GM18520 (cell line): ENCODE results near the gene DLST.

Experiments used
- ATAC-seq: cut with Tn5 transposase; IDR thresholded peaks from one replicate; pipeline ENCODE4 v1.9.1; 2021; ENCODE audit not compliant: unreplicated experiment

The DLST gene

GRCh38 chr14:74892745-74893144 is 11.0 kb downstream of the DLST start:
- ATAC-seq: no peak

DNA sequence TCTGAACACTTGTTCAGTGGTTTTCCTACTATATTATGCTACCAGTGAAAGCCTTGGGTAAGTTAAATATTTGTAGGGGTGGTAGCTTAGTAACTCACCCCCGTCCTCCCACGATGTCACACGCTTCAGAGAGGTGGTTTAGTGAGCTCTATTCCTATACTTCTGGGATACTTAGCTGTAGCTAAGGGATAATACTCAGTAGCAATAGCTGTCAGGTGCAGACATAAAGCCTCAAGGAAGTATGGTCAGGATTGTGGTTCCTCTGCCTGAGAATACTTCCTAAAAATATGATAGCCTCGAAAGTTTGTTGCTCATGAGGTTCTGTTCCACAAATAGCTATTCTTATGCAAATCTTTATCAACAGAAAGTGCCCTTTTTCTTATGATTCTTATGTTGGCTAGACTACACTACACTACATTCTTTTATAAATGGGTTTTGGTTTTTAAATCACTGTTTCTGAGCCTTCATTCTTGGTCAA is 11.9 kb downstream of the DLST start:
- no peak for ATAC-seq

DNA sequence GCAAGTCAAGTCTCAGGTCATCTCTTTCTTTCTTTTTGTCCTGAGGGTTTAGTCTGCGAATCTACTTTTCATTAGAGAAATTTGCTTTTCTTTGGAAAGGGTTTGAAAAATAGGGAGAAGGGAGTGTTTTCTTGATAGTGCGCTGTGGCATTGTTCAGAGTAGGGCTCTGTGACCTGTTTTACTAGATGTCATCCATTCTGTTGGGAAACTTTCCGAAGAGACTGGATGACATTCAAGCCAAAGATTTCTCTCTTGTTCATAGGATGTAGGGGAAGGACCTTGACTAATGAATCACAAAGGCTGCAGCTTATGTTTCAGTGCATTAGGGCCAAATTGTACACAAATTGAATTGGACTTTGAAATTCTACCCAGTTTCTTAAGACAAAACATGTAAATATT is 14.7 kb downstream of the DLST start:
- no peak for ATAC-seq

- no peak for ATAC-seq
Measured at GRCh38 chr14:74897642-74898041, 15.9 kb downstream of the DLST start.

- no peak for ATAC-seq
Measured at GRCh38 chr14:74898083-74898482, 16.4 kb downstream of the DLST start.

DNA sequence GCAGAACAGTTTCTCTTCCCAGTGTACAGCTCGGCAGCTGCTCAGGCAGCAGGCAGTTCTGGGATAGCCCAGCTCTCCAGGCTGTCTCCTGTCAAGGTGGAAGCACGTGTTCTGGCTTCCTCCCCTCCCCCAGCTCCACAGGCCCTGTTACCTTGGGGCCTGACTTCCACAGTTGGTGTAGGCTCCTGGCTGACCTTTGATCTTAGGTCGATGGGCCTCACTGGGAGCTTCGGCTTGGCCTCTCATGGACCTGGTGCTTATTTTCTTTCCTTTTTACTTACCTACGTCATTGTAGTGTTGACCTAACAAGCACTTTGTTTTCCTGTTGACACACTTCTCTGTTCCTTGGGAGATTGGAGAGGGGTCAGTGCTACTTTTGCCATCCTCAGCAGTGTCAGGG is 17.0 kb downstream of the DLST start:
- ATAC-seq: no peak

DNA sequence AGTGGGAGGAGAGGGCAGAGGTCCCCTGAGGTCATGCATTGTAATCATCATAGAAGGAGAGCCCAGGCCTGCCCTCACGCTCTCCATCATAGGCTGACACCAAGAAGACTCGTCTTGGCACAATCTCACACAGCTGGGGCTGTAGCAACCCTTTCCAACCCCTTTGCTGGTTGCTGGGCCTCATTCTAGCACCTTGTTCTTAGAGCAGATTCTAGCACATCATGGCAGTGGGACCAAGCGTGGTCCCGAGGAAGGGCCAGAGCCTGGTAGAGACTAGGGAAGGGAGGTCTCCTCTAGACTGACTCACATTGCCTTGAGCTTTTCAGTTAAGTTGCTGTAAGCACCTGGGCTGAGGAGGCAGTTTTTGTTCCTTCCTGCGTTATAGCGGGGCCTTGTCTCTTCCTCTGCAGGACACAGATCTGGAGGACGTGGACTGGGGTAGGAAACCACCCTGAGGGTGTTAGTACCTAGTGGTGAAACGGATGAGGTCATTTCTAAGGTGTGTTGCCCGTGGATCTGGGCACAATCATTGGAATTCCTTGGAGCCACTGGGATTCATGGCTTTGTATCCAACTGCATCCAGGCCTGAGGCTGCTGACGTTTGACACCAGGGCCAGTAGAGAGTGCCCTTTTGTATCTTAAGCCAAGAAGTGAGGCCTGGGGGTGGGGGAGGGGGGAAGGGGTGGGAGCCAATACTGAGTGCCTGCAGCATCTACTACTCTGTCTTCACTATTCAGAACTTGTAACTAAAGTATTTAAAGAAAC is 21.4 kb downstream of the DLST start:
- ATAC-seq: no peak

DNA sequence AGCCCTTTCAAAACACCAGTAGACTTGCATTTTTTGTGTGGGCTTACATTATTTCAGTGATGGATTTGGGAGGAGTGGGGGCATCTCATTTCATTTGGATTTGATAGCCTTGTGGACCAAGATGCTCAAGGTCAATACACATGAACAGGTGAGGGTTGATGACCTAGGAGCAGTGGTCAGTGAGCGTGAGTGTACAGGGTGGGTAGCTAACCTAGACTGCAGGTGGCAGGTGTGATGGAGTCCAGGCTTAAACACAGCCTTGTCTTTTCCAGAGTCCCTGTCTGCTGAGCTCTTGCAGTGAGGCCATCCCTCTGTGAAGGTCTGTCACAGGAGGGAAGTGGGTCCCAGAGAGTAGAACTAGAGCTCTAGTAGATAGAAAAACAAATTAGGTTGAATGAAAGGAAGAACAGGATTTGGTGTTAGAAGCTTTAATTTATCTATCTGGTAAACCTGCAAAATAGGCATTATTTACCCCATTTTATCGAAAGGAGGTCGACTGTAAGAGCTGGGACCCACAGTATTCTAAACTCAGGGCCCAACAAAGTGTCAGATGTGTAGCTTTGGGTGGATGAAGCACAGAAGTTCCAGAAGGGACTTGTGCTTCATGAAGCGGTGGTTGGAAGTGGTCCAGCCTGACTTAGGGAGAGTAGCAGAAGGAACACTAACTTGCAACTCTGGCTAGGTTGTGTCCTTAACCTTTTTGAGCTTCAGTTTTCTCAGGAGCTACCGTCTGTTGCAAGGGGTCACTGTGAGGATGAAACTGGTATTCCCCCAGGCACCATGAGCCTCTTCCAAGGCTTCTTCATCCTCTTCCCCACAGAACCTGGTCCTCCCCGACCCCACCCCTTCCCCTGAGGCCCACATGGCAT is 23.2 kb downstream of the DLST start:
- ATAC-seq: no peak

DNA sequence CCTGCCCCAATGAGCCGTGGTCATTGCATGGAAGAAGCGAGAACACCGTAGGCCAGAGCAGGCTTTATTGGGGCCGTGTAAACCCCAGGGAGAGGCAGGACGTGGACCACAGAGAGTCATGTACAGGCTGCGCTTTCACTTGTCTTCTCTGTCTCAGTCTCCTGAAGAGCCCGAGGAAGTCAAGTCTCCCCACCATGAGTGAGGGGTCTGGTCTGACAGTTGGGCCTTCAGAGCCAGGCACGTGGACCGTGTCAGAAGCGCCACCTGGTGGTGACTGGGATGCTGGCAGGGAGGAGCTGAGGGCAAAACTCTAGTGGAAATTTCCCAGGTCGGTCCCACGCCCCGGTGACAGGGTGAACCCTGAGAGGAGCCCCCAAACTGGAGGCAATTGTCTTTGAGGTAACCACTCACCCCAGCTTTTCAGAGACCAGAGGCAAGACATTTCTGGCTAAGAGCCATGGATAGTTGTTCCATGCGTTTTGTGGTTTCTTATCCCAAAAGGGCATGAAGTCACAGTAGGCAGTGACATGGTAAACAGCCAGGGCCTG is 24.0 kb downstream of the DLST start:
- ATAC-seq: no peak

- ATAC-seq: no peak
Measured at GRCh38 chr14:74906925-74907521, 25.3 kb downstream of the DLST start.

DNA sequence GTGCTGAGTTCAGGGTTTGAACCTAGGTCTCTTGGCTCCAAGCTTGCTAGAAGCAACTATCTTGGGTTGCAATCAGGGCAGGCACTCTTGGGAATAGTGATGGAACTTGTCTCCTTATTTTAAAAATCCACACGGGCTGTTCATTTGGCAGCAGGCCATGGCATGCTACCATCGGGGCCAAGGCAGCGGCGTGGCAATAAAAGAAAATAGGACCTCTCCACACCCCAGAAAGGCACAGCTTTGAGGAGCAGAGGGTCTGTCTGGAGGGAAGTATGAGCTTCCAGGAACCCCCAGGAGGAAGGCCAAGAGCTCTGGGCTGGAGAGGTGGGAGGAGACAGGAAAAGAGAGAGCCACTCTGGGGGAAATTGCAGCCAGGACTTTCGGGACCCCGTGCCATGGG is 26.0 kb downstream of the DLST start:
- ATAC-seq: no peak

DNA sequence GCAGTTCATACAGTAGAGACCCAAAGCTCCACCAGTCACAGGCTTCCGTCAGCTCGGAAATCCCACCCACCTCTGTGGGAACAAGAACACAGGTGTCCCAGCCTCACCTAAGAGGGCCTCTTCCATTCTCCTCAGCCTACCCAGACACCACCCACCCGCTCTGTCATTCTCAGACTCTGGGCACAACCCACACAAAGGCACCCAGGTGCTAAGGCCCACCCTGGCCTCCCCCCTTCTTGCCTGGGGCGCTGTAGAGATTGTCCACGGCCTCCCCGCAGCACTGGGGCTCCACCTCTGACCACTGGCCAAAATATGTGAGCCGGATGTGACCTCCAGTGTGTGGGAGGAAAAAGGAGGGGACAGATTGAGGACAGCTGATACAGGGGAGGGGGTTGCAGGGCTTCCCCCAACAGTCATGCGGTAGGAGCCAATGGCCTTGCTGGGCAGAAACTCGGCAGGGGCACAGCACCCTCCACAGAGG is 27.2 kb downstream of the DLST start:
- ATAC-seq: no peak

DNA sequence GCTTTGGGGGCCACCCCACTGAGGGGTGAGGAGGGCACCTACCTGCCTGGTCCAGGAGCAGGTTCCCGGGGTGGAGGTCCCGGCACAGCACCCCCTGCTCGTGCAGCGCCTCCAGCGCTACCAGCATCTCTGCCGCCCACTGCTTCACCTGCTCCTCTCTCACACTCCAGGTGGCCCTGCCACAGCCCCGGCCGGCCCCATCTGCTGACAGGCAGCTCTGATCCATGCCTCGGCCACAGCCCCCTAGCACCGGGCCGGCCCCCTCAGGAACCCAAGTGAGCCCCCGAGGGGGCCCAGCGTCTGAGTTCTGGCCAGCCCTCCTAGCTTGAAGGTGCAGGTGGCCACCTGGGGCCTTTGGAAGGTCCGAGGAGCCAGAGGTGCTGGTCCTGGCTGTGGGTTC is 27.8 kb downstream of the DLST start:
- no peak for ATAC-seq

DNA sequence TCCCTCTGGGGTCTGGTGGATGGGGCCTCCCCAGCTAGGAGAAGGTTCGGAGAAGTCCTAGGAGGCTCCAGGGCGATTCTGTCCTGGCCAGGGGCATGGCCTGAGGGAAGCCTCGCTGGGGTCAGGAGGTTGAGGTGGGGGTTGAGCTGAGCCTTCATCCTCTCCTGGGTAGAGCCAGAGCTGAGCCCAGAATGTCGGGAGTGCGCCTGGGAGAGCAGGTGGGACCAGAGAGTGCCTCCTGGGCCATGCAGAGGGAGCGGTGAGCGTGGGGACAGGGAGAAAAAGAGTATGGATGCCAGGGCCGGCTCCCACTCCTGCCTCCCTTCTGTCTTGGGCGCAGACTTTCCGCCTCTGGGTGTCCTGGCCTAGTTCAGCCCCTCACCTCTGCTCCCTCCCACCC is 28.2 kb downstream of the DLST start:
- no peak for ATAC-seq

DNA sequence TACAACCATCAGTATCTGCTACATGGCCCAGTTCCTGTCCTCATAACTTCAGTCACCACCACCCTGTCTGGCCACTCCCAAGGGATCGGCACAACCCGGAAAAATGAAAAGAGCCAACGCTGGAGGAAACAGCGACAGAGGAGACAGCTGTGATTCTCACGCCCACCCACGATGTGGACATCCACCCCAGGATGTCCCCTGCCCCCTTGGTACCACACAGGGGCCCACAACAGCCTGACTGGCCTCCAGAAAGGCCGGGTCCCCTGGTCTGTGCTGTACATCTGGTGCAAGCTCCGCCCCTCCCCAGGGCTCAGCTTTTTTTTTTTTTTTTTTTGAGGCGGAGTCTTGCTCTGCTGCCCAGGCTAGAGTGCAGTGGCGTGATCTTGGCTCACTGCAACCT is 28.8 kb downstream of the DLST start:
- ATAC-seq: no peak

GRCh38 chr14:74911221-74911620 is 29.5 kb downstream of the DLST start:
- no peak for ATAC-seq

DNA sequence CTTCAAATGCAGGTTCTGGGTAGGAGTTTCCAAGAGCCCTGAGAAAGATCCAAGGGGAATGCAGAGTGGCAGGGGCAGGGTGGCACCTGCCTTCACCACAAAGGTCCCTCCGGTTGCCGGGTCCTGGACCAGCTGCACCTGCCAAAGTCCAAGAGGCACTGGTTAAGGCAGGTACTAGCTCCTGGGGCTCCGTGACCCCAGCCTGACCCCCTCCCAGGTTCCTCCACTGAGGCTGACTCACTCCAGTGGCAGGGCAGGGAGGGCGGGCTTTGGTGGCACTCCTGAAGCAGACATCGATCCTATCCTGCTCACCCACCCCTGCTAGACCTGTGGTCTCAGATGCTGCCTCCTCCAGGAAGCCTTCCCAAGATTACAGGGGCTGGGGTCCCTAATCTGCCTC is 30.0 kb downstream of the DLST start:
- ATAC-seq: no peak

DNA sequence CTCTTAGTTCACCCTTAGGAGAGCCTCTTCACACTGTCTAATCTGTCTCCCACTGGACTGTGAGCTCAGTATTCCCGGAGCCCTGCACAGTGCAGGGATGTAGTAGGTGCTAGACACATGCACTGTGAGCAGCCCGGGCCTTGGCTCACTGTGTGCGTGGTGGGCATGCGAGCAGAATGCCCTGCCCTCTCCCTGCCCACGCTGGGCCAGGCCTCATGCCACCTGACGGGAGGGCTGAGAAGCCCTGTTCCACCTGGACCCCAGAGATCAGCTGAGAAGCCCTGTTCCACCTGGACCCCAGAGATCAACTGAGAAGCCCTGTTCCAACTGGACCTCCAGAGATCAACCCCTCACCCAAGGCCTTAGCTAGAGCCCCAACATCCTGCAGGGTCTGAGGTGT is 30.4 kb downstream of the DLST start:
- ATAC-seq: no peak

DNA sequence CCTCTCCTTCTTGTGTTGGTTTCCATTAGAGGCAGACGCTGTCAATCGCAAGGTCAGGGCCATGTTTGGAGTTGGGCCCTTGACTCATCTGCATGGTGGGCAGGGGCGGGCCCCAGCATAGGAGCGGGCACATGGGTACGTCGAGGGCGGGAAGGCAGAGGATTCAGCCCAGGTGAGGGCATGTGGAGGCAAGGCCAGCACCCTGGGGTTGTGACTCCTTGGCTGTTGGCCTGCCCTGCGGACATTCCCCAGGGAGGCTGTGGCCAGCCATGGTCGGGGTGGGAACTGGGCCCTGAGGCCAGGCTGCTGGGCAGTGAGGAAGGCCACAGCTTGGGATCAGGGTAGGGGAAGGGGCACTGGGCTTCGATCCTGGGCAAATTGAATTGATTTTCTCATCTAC is 31.1 kb downstream of the DLST start:
- ATAC-seq: no peak

GRCh38 chr14:74913393-74913910 is 31.7 kb downstream of the DLST start:
- no peak for ATAC-seq

- ATAC-seq: no peak
Measured at GRCh38 chr14:74913986-74914573, 32.4 kb downstream of the DLST start.
